Upper lobe of left lung (tissue), 4 donors: ENCODE results near the gene NPHP4.

ENCODE experiments used
- CTCF ChIP-seq, 6 experiments: fragments of 450-650 bp in 4 of 6; fragments of 200-600 bp in 2 of 6; sonication (generic) in 2 of 6; IDR thresholded peaks; one replicate each; pipeline ENCODE4 v1.5.1; 2016 to 2019; ENCODE audit warnings: antibody characterized with exemption in 6 of 6
- POLR2AphosphoS5 ChIP-seq, 2 donors: sonication (generic); formaldehyde crosslinking; IDR thresholded peaks; one replicate each; pipeline ENCODE4 v1.5.1; 2017; ENCODE audit warnings: antibody characterized with exemption in 2 of 2

GRCh38 chr1:6035719-6036118, 43.5 kb upstream of the NPHP4 start:
- TF ChIP-seq POLR2AphosphoS5 (IDR thresholded peaks at IDR 0.05) (no peak), CTCF (IDR thresholded peaks at IDR 0.05) (no peak)
